Hindlimb muscle (tissue), 1 donor: ENCODE measurements around the gene PSMA8. TPM values are rescaled to one million over a fixed set of nuclear protein-coding genes. Genes with fewer than 3 reads are reported as not detected.
"Not testable (repeated sequence)": the region's sequence is repeated elsewhere in the genome, so short reads cannot be mapped to it uniquely, and the experiment has no call there.

Experiments used
- DNase-seq: peaks from one replicate; pipeline ENCODE4 v3.0.0-alpha.2; 2013
- polyA plus RNA-seq: library from polyadenylated mRNA; unstranded; fragments of 120-200 nt; gene quantifications from one replicate; pipeline ENCODE4 v1.2.1, GENCODE V29; 2013; ENCODE audit not compliant: insufficient read length

Gene PSMA8
- polyA plus RNA-seq, 1 donor, result not detected

- DNase-seq, result no peak
These were observed 42.5 kb downstream of the PSMA8 start for GRCh38 chr18:26176134-26176533.

- no peak for DNase-seq
These were observed 47.7 kb downstream of the PSMA8 start for GRCh38 chr18:26181343-26181826.

- DNase-seq, result no peak
These were observed 49.9 kb downstream of the PSMA8 start for GRCh38 chr18:26183395-26184112.

- no peak for DNase-seq
These were observed 51.6 kb downstream of the PSMA8 start for GRCh38 chr18:26185267-26185666.

GRCh38 chr18:26190506-26190905 is 56.8 kb downstream of the PSMA8 start:
- no peak for DNase-seq

GRCh38 chr18:26192233-26192632 is 58.6 kb downstream of the PSMA8 start:
- no peak for DNase-seq

- DNase-seq, result no peak
These were observed 62.9 kb downstream of the PSMA8 start for GRCh38 chr18:26196605-26197004.

- not testable (repeated sequence) for DNase-seq
These were observed 68.3 kb downstream of the PSMA8 start for GRCh38 chr18:26202001-26202400.

- no peak for DNase-seq
These were observed 71.6 kb downstream of the PSMA8 start for GRCh38 chr18:26205318-26205717.

- DNase-seq, result no peak
These were observed 72.8 kb downstream of the PSMA8 start for GRCh38 chr18:26206488-26206887.

- no peak for DNase-seq
These were observed 74.3 kb downstream of the PSMA8 start for GRCh38 chr18:26207937-26208336.

GRCh38 chr18:26208977-26209376 is 75.3 kb downstream of the PSMA8 start:
- no peak for DNase-seq

- no peak for DNase-seq
These were observed 76.5 kb downstream of the PSMA8 start for GRCh38 chr18:26210147-26210546.

- no peak for DNase-seq
These were observed 81.7 kb downstream of the PSMA8 start for GRCh38 chr18:26215247-26215970.

GRCh38 chr18:26225022-26225693 is 91.5 kb downstream of the PSMA8 start:
- DNase-seq, result no peak

GRCh38 chr18:26225915-26226228 is 92.2 kb downstream of the PSMA8 start:
- DNase-seq, result no peak

- peak; percentile 96 for DNase-seq
These were observed 92.8 kb downstream of the PSMA8 start, which contains the start of gene TAF4B for GRCh38 chr18:26226229-26227050. TAF4B (plus strand) TSS chr18:26226445; CDS start chr18:26226934, 489 bp downstream.

GRCh38 chr18:26227051-26227670 is 93.5 kb downstream of the PSMA8 start:
- DNase-seq, result peak; percentile 14

GRCh38 chr18:26228562-26229260 is 95.0 kb downstream of the PSMA8 start:
- DNase-seq, result no peak

- DNase-seq, result no peak
These were observed 96.8 kb downstream of the PSMA8 start for GRCh38 chr18:26230497-26230896.

- DNase-seq, result no peak
These were observed 99.5 kb downstream of the PSMA8 start for GRCh38 chr18:26233208-26233607.
